Pericardium fibroblast (primary cell): ENCODE measurements around the gene CABLES1. TPM values are rescaled to one million over a fixed set of nuclear protein-coding genes. Genes with fewer than 3 reads are reported as not detected.

Experiments
- total RNA-seq: library from RNA; depleted of rRNA; stranded (reverse); fragments of >200 nt; gene quantifications from 2 replicates; pipeline ENCODE4 v1.2.3, GENCODE V29; 2015

CABLES1 gene, protein sequence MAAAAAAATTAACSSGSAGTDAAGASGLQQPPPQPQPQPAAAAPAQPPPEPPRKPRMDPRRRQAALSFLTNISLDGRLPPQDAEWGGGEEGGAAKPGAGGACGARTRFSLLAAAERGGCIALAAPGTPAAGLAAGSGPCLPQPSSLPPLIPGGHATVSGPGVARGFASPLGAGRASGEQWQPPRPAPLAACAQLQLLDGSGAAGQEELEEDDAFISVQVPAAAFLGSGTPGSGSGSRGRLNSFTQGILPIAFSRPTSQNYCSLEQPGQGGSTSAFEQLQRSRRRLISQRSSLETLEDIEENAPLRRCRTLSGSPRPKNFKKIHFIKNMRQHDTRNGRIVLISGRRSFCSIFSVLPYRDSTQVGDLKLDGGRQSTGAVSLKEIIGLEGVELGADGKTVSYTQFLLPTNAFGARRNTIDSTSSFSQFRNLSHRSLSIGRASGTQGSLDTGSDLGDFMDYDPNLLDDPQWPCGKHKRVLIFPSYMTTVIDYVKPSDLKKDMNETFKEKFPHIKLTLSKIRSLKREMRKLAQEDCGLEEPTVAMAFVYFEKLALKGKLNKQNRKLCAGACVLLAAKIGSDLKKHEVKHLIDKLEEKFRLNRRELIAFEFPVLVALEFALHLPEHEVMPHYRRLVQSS
- 2.1 and 12.0 TPM in 2 replicates for total RNA-seq

DNA sequence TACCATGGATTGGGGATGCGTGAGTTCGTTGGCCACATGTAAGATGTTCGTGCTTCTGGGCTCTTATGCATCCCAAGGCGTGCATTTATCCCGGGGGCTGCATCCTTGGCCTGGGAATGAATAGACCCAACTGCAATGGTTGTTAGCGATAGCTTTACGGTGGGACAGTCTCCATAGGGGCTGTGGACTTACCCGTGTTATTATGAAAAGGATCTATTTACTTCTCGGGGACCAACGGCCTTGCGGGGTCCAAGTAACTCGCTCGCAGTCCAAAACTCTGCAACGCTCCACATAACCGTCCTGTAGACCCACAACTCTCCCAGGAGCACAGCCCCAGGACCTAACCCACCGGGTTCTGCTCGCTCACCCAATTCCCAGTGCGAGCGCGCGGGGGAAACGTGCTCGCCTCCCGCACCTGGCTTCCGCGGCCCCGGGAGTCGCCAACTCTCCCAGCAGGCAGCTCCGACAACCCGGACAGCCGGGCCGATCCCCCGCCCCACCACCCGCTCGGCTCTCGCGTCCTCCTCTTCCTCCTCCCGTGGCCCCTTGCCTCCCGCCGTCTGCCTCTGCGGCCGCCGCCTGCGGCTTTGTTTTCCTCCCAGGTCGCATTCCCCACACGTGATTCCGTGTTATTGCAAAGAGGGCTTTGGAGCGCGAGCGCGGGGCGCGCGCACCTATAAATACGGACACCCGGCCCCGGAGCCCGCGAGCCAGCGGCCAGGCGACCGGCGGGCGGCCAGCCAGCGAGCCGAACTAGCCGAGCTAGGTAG is at the start of gene CABLES1:
CABLES1 (plus strand) TSS at position 706 of the 770 bp plus-strand sequence. CDS start 278 bp downstream, outside the sequence.

Other genes starting within 250 kb of the CABLES1 start
- gene RBBP8, start 202.2 kb upstream of the CABLES1 start, total RNA-seq, result 17.7 and 32.2 TPM in 2 replicates